Right atrium auricular region (tissue), 2 donors: ENCODE results near the gene SSU72. TPM values are rescaled to one million over a fixed set of nuclear protein-coding genes. Genes with fewer than 3 reads are reported as not detected.
"Not testable (repeated sequence)": the region's sequence is repeated elsewhere in the genome, so short reads cannot be mapped to it uniquely, and the experiment has no call there.

Experiments
- DNase-seq: peaks from one replicate; pipeline ENCODE4 v3.0.0-alpha.2; 2019; ENCODE audit warnings: low spot score
- H3K27ac ChIP-seq, 2 donors: fragments of 200-600 bp; sonication (generic); 1 replicate in 1 of 2; 2 replicates in 1 of 2; pipeline ENCODE4 v1.5.1; 2016 to 2019
- H3K27me3 ChIP-seq, 2 donors: fragments of 200-600 bp; sonication (generic); one replicate each; pipeline versions ENCODE4 v1.5.1 to v1.6.0; 2017 to 2019
- H3K36me3 ChIP-seq: fragments of 200-600 bp; sonication (generic); one replicate; pipeline ENCODE4 v1.5.1; 2016
- H3K4me1 ChIP-seq, 2 donors: fragments of 200-600 bp; sonication (generic); one replicate each; pipeline versions ENCODE4 v1.5.1 to v1.6.0; 2017 to 2019
- H3K4me3 ChIP-seq, 2 donors: fragments of 200-600 bp; sonication (generic); 1 replicate in 1 of 2; 2 replicates in 1 of 2; pipeline ENCODE4 v1.5.1; 2017 to 2019; ENCODE audit warnings: mild to moderate bottlenecking in 1 of 2, moderate library complexity in 1 of 2
- H3K9me3 ChIP-seq, 2 donors: fragments of 200-600 bp; sonication (generic); one replicate each; pipeline ENCODE4 v1.5.1; 2019
- CTCF ChIP-seq, 2 donors: fragments of 200-600 bp; sonication (generic); IDR thresholded peaks; one replicate each; pipeline ENCODE4 v1.5.1; 2019; ENCODE audit warnings: antibody characterized with exemption in 2 of 2
- total RNA-seq, 2 donors: library from RNA; depleted of rRNA; stranded (reverse); fragments of >200 nt; gene quantifications; one replicate each; pipeline ENCODE4 v1.1.0, GENCODE V29; 2016

The SSU72 gene
- total RNA-seq, 2 donors from 2014 or later = 98.3 to 121 TPM

- H3K9me3 ChIP-seq = peaks cover 0 to 10% of the 10 kb centered on the region in 2 donors
- no peak for TF ChIP-seq CTCF (IDR thresholded peaks at IDR 0.05)
- H3K27ac ChIP-seq = no peak overlapping the region
- H3K36me3 ChIP-seq = peaks cover 11% of the 10 kb centered on the region
- DNase-seq = no peak
- no peak overlapping the region for H3K4me3 ChIP-seq
- H3K4me1 ChIP-seq = no peaks in the 10 kb centered on the region
- H3K27me3 ChIP-seq = no peaks in the 10 kb centered on the region
Measured at GRCh38 chr1:1531947-1532346, 42.7 kb downstream of the SSU72 start.

- Histone ChIP-seq H3K27me3 (no peaks in the 10 kb centered on the region), H3K9me3 (peaks cover 0 to 10% of the 10 kb centered on the region in 2 donors), H3K27ac (no peak overlapping the region), H3K4me3 (no peak overlapping the region), H3K4me1 (no peaks in the 10 kb centered on the region), H3K36me3 (peaks cover 20% of the 10 kb centered on the region)
- TF ChIP-seq CTCF (IDR thresholded peaks at IDR 0.05) = no peak
- no peak for DNase-seq
Measured at GRCh38 chr1:1529936-1530335, 44.7 kb downstream of the SSU72 start.

- Histone ChIP-seq H3K36me3 (peaks cover 22% of the 10 kb centered on the region), H3K4me1 (no peaks in the 10 kb centered on the region), H3K27ac (no peak overlapping the region), H3K9me3 (peaks cover 0 to 10% of the 10 kb centered on the region in 2 donors), H3K27me3 (no peaks in the 10 kb centered on the region), H3K4me3 (no peak overlapping the region)
- no peak for TF ChIP-seq CTCF (IDR thresholded peaks at IDR 0.05)
- DNase-seq = no peak
Measured at GRCh38 chr1:1529321-1529720, 45.3 kb downstream of the SSU72 start.

GRCh38 chr1:1528301-1529267 lies 46.1 kb downstream of the SSU72 start:
- Histone ChIP-seq H3K9me3 (peaks cover 0 to 10% of the 10 kb centered on the region in 2 donors), H3K4me3 (no peak overlapping the region), H3K27me3 (no peaks in the 10 kb centered on the region), H3K36me3 (peaks cover 24% of the 10 kb centered on the region), H3K27ac (no peak overlapping the region), H3K4me1 (no peaks in the 10 kb centered on the region)
- TF ChIP-seq CTCF (IDR thresholded peaks at IDR 0.05) = no peak
- DNase-seq = no peak

- DNase-seq = no peak
- H3K9me3 ChIP-seq = peaks cover 0 to 10% of the 10 kb centered on the region in 2 donors
- TF ChIP-seq CTCF (IDR thresholded peaks at IDR 0.05) = no peak
- H3K4me3 ChIP-seq = no peak overlapping the region
- no peak overlapping the region for H3K27ac ChIP-seq
- no peaks in the 10 kb centered on the region for H3K27me3 ChIP-seq
- peaks cover 29% of the 10 kb centered on the region for H3K36me3 ChIP-seq
- no peaks in the 10 kb centered on the region for H3K4me1 ChIP-seq
Measured at GRCh38 chr1:1527092-1527816, 47.4 kb downstream of the SSU72 start.

- H3K36me3 ChIP-seq = peaks cover 29% of the 10 kb centered on the region
- not testable (repeated sequence) for H3K4me3 ChIP-seq, H3K27ac ChIP-seq, H3K9me3 ChIP-seq, H3K4me1 ChIP-seq, DNase-seq, H3K27me3 ChIP-seq
Measured at GRCh38 chr1:1526476-1526875, 48.2 kb downstream of the SSU72 start.

- peaks cover 40% of the 10 kb centered on the region for H3K36me3 ChIP-seq
- not testable (repeated sequence) for H3K27me3 ChIP-seq, DNase-seq
Measured at GRCh38 chr1:1524750-1525383, 49.8 kb downstream of the SSU72 start.

GRCh38 chr1:1523651-1524050 lies 51.0 kb downstream of the SSU72 start:
- H3K4me1 ChIP-seq, H3K27ac ChIP-seq, H3K9me3 ChIP-seq, DNase-seq, H3K27me3 ChIP-seq, H3K4me3 ChIP-seq: not testable (repeated sequence)
- peaks cover 40% of the 10 kb centered on the region for H3K36me3 ChIP-seq

More at GRCh38 chr1:1524750-1525383, 49.8 kb downstream of the SSU72 start:
- not testable (repeated sequence) for H3K4me3 ChIP-seq, H3K4me1 ChIP-seq, H3K27ac ChIP-seq, H3K9me3 ChIP-seq
